Left colon (tissue), 2 donors: ENCODE results near the gene WDR93. TPM values are rescaled to one million over a fixed set of nuclear protein-coding genes. Genes with fewer than 3 reads are reported as not detected.
"Not testable (repeated sequence)": the region's sequence is repeated elsewhere in the genome, so short reads cannot be mapped to it uniquely, and the experiment has no call there.

Source experiments
- ATAC-seq: fragments of 200-7000 bp; cut with Tn5 transposase; one replicate; pipeline ENCODE4 v1.9.1; 2020; ENCODE audit warnings: mild to moderate bottlenecking, moderate library complexity
- DNase-seq, 2 donors: peaks; one replicate each; pipeline ENCODE4 v3.0.0-alpha.2; 2020
- intact Hi-C, 2 donors: fragments of 100-400 bp; cut with DNase I in 1 of 2; cut with micrococcal nuclease in 1 of 2; formaldehyde crosslinking; loops; one replicate each; pipeline versions ENCODE4 v1.11.2 to v1.14.0; 2022; cut with DNase I, micrococcal nuclease
- total RNA-seq, 2 donors: library from RNA; stranded (reverse); fragmentation: NEBNext Ultra II Directional; extraction: Animal tissue kit (Norgen Biotek cat#: 25700); gene quantifications; one replicate each; pipeline ENCODE4 v1.2.1, GENCODE V29; 2021
- donor health status: DM: no; HTN: no; CAD: no.
- donor health status: DM: yes; HTN: yes; CAD: no.

The WDR93 gene
- total RNA-seq, 2 donors from 2014 or later = not detected

DNA sequence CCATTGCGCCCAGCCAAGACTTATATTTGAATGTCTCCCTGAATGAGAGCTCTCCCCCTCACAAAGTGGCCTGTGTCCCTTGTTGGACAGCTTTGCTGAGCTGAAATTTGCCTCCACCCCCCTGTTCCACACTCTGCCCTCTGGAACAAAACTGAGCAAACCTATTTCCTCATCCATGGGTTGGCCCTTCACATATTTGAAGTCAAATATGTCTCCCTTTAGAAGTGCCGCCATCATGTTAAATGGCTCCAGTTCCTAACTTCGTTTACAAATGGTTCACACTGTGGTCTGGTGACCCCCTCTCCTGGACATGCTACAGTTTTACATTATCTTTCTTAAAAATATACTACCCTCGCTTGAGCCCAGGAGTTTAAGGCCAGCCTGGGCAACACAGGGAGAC lies 16.1 kb upstream of the WDR93 start:
- intact Hi-C loops = no loop called here
- DNase-seq (no peak), ATAC-seq (no peak)

DNA sequence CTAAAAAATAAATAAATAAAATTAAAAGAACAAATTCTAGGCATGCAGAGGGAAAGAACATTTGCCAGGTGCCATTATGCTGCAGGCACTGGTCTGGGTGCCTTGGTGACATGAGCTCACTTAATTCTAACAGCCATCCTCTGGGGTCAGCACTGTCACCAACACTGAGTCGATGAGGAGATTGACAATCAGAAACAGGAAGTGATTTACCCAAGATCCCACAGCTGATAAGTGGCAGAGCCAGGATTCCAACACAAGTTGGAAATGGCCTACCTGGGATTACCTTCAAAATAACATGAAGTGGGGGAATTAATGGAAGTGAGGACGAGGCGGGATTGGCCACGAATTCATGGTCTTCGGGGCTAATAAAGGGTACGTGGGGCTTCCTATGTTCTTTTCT lies 15.0 kb upstream of the WDR93 start:
- ATAC-seq (no peak), DNase-seq (no peak)
- intact Hi-C loops = no loop called here

DNA sequence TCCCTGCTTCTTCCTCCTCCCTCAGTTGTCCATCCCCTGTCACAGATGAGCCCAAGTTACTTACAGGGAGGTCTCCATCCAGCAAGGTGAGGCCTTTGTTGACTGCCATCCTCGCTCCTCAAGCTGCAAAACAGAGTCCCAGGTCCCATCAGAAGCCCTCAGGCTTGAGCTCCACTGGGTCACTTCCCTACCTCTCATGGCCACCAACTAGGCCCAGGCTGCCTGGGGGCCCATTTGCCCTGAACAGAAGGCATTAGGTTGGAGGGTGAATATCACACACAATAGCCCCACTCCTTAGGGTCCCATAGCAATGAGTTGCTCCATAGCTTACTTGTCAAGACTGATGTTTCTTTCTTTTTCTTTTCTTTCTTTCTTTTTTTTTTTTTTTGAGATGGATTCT lies 13.2 kb upstream of the WDR93 start:
- intact Hi-C loops = no loop called here
- DNase-seq (no peak), ATAC-seq (no peak)

DNA sequence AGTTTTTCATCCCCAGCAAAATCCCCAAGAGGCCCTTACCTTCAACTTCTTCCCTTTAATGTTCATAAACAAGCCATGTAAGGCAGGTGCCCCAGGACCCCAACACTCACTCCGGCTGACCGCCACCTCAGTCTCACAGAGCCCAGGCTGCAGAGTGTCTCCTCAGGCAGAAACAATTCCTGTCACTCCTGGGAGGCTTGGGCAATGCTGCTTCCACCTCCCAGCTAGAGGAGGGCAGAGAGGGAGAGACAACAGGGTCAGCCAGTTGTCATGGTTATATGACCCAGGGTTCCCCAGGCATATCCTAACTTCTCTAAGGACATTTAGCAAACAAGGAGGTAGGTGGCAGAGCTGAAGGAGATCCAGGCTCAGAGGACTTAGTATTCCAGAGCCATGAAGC lies 11.4 kb upstream of the WDR93 start, which contains the start of gene PLIN1:
Gene PLIN1 (minus strand): TSS at position 156 of the 400 bp plus-strand sequence. CDS start 1,878 bp downstream, outside the sequence.
- DNase-seq (no peak), ATAC-seq (no peak)
- intact Hi-C loops = no loop called here

DNA sequence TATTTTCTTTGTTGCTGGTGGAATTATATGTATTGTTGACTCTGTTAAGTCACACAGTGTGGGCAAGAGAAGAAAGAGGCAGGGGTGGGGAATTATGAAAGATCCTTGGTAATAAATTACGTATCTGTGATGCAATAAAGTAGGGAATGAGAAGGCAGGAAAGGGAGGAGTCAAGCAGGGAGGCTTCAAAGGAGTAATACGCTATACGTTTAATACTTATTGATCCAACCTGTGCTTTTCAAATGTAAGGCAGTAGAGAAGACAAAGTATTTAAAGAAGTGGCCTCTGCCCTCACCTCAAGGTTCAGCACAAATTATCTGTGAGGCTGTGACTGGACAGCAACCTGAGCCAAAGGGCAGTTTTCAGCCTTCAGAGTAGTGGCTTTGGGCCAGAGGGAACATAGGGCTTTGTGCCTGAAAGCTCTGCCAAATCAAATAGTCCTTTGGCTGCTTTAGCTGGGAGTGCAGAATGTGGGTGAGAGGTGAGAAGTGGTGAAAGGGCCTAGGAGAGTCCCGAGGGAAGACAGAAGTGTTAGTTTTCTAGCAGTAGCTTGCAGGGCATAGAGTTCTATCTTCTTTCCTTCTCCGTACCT lies 10.2 kb upstream of the WDR93 start:
- DNase-seq (peak; percentile 61 to 79), ATAC-seq (peak; percentile 93)
- intact Hi-C loops = no loop called here

DNA sequence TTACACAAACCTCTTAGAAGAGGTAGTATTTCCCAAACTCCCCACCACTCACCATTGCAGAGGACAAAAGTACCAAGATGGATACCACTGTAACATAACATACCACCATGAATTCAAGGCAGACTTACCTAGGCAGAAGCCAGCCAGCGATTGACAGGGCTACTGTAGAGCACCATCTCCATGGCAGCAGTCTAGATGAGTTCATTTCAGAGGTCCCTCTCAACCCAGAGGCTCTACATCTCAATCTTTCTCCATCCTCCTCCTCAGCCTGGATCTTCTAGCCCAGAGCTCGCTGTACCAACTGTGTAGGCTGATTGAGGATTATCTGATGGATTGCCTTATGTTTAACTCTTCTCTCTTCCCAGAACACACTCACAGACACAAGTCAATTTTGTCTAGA lies 9.5 kb upstream of the WDR93 start:
- DNase-seq (no peak), ATAC-seq (peak; percentile 10)
- intact Hi-C loops = no loop called here

DNA sequence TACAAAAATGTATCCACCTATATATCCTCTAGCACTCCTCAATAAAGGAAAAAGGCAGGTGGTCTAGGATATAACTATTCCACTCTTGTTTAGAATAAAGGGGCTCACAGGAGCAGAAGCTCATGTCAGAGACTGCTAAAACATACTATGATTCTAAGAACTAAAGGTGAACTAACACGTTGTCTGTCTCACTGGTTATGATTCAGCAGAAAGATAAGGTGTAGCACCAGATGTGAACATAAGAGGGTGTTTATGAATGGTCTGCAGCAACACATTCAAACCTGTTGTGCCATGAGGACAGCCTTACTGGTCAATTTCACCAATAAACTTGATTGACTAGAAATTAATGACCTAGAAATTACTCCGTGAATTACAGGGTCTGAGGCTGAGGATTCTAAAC lies 4.6 kb upstream of the WDR93 start:
- ATAC-seq (no peak), DNase-seq (no peak)
- intact Hi-C loops = no loop called here

DNA sequence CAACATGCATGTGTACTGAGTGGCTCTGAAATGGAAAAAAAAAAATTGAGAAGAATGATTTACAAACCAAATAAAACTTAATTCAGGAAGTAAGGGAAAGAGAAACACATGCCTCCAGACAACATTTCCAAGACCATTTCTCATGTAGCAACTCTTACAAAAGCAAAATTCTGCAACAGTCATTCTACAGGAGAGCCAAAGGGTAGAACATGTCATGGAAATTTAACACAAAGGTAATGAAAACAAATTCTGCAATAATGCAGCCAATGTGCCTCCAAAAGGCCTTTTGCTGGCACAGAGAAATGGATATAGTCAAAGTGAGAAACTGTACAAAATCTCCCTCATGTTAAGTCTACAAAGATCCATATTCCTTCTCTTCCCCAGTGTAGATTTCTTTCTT lies 4.1 kb upstream of the WDR93 start:
- DNase-seq = no peak
- ATAC-seq = no peak
- intact Hi-C loops = no loop called here

DNA sequence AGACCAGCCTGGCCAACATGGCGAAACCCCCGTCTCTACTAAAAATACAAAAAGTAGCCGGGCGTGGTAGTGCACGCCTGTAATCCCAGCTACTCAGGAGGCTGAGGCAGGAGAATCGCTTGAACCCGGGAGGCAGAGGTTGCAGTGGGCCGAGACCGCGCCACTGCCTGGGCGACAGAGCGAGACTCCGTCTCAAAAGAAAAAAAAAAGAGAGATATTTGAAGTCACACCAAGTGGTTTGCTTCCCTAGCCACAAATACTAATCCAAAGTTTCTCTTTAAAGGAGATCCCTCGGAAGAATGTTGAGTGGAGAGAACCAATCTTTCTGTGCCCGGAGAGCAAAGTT lies 708 bp upstream of the WDR93 start:
- DNase-seq, intact Hi-C loops: not testable (repeated sequence)
- ATAC-seq = peak; percentile 16

DNA sequence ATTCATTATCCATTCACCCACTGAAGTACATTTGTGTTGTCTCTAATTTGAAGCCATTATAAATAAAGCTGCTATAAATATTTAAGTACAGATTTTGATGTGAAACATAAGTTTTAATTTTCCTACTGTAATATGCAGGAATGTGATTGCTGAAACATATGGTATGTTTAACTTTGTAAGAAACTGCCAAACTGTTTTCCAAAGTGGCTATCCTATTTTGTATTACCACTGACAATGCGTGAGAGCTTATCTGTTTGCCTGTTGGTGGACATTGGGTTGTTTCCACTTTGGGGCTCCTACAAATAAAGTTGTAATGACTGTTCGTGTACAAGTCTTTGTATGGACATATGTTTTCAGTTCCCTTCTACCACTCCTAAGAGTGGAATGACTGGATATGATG lies 2.5 kb downstream of the WDR93 start:
- no peak for DNase-seq
- ATAC-seq = no peak
- intact Hi-C loops = no loop called here

DNA sequence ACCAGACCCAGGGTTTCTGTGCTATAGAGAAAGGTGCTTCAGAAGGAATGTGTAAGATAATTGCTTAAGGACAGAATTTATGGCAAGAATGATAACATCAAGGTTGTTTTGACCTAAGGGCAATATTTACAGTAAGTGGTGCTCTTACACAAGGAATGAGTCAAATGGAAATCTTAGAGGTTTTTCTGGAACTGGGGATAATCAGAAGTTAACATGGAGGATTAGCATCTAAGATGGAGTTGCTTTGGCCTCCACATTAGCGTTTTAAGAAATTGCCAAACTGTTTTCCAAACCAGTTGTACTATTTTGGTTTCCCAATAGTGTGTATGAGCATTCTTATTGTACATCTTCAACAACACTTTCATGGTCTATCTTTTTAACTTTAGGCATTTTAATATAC lies 3.1 kb downstream of the WDR93 start:
- DNase-seq (no peak), ATAC-seq (no peak)
- intact Hi-C loops = no loop called here

DNA sequence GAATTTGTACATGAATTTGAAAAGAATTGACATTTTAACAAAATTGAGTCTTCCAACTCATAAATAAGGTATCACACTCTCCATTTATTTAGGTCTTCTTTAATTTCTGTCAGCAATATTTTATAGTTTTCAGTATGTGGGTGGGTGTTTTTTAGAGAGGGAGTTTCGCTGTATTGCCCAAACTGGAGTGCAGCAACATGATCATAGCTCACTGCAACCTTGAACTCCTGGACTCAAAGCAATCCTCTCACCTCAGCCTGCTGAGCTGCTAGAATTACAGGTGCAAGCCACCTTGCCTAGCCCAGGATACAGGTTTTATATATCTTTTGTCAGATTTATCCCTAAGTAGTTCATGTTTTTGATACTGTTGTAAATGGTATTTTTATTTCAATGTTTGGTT lies 4.6 kb downstream of the WDR93 start:
- intact Hi-C loops = no loop called here
- ATAC-seq = no peak

DNA sequence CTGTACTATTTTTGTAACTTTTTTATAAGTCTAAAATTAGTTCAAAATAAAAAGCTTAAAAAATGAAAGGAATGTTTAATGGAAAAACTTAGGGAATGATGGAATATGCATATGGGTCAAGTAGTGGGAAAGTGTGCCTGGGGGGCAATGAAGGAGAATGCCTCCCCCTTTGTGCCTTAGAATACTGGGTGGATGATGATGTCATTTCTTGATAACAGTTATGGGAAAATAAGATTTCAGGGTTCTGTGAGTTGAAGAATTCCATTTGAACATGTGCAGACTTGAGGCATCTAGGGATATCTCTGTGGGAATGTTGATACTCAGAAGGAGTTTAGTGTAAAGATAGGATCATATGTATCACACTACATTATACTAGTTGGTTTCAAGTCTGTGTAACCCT lies 13.8 kb downstream of the WDR93 start:
- no peak for ATAC-seq
- intact Hi-C loops = no loop called here
- no peak for DNase-seq

More for the DNA sequence above, 4.6 kb downstream of the WDR93 start:
- no peak for DNase-seq

DNA sequence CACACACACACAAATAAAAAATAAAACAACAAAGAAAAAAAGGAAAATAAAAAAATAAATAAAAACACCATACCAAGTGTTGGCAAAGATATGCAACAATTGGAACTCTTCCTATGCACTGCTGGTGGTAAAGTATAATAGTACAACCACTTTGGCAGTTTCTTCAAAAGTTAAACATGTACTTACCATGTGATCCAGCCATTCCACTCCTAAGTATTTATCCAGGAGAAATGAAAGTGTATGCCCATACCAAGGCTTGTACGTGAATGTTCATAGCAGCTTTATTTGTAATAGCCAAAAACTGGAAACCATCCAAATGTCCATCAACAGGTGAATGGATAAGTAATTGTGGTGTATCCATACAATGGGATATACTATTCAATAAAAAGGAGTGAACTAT lies 17.0 kb downstream of the WDR93 start:
- intact Hi-C loops = no loop called here
- no peak for DNase-seq
- ATAC-seq = no peak

DNA sequence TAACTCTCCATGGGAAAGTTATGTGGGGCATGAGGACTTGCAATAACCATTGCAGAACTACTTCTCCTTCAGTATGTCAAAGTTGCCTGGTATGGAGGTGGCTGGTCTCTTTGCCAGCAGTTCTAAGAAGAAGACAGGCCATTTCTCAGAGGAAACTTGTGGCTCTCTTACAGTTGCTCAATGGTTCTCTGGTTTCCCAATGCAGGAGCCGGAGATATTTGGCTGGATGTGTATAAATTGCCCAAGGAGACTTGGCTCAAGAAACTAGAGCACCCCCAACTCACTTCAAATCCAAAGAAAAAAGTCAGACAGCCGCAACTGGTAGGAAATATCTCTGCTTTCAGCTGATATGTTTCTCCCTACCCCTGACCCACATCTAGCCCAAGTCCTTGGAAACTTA lies 24.2 kb downstream of the WDR93 start:
- DNase-seq = no peak
- no peak for ATAC-seq
- intact Hi-C loops = no loop called here

DNA sequence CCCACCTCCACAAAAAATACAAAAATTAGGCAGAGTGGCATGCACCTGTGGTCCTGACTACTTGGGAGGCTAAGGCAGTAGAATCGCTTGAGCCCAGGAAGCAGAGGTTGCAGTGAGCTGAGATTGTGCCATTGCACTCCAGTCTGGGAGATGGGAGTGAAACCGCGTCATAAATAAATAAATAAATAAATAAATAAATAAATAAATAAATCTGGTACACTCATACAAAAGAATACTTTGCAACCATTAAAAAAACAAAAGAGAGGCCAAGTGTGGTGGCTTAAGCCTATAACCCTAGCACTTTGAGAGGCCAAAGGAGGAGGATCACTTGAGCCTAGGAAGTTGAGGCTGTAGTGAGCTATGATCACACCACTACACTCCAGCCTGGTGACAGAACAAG lies 32.4 kb downstream of the WDR93 start:
- DNase-seq = no peak
- intact Hi-C loops = no loop called here
- no peak for ATAC-seq

DNA sequence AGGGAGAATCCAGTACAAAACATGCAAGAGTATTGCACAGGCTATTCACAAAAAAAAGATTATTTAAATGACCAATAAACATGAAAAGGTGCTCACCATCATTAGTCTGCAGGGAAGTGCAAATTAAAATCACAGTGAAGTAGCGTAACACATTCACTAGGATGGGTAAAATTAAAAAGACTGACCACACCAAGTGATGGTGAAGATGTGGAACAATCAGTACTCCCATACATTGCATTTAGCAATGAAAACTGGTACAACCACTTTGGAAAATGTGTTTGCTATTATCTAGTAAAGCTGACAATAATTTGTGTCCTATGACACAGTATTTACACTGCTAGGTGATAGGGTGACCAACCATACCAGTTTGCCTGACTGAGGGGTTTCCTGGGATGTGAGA lies 34.0 kb downstream of the WDR93 start:
- intact Hi-C loops = no loop called here
- ATAC-seq (no peak), DNase-seq (no peak)

DNA sequence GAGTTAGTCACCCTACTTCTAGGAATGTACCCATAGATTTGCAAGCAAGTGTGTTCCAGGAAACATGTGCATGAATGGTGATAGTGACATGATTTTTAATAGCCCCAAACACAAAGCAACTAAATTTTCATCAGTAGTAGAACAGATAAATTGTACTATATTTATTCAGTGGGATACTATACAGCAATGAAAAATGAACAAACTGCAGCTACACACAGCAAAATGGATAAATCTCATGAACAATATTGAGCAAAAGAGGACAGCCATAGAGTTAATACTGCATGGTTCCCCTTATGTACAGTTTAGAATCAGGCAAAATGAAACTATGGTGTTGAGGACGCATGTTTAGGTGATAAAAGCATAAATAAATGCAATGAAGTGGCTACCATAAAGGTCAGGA lies 34.5 kb downstream of the WDR93 start:
- ATAC-seq (no peak), DNase-seq (no peak)
- intact Hi-C loops = no loop called here

DNA sequence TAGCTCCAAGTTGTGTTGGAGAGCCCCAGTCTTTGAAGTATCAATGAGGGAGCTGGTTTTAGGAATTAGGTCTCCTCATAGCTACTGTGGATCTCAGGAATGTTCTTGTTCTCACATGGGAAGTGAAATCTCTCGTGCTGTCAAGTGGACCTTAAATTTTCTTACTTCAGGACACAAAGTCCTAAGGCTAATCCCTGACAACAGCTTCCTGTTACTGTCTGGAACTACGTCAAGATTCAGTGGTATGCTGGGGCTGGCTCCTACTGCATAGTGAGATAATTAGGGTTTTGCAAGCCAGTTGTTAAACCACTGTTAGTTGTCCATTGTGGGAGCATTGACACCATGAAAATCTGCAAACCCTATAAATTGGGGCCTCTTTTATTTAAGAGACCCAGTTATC lies 37.6 kb downstream of the WDR93 start:
- intact Hi-C loops = no loop called here
- ATAC-seq (no peak), DNase-seq (no peak)

DNA sequence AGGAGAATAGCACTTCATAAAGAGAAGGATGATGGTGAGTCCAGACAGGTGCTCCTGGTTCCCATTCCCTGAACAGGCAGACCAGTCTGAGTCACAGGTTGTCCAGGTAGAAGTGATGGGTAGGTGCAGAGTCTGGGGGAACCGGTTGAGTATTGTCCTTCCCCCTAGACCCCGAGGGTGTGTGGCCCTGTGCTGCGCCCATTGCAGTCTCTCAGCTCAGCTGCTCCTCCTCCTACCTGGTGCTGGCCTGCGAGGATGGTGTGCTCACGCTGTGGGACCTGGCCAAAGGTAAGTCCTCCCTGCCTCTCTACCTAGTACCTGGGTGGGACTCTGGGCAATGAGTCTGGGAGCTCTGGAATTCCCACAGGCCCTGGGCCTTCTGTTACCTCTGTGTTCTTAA lies 40.7 kb downstream of the WDR93 start:
- no peak for ATAC-seq
- intact Hi-C loops = loop anchor here in 1 of 2 donors (10.0 kb wide), 1 partner anchor 86 kb away; no protein-coding TSS in a partner anchor
- DNase-seq = no peak

DNA sequence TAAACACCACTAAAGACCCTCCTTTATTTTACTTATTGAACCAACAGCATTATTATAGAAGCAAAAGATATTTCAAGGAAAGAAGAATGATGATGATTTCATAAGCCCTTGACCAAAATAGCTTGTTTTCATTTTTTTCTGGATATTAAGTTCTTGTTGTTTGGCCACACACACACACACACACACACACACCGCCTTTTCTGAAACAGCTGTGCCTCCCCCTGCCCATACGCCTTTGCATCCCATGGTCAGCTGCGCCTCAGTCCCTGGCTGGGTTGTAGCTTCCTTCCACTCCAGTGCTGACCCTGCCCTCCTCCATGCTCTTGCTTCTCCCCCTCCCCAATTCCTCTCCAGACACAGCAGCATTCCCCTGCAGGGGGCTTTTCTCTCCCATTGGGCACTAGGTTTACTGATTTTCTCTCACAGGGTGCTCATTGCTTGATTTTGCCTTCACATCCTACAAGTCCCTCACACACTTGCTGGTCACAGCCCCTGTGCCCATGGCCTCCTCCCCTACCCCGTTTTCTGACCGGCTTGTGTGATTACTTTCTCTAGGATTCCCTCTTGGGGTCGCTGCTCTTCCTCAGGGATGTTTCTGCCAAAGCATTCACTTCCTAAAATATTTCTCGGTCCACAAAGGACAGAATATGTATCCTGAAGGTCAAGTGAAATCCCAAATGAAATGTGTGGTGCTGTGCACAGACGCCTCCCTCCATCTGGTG lies 42.0 kb downstream of the WDR93 start:
- intact Hi-C loops = loop anchor here in 1 of 2 donors (10.0 kb wide), 1 partner anchor 88 kb away; no protein-coding TSS in a partner anchor

More for the DNA sequence above, 42.0 kb downstream of the WDR93 start:
- no peak for ATAC-seq
- no peak for DNase-seq
